GM12878 (cell line): Measurements from ENCODE around the gene KRTAP5-3.

Experiments used
- CTCF ChIP-seq, 3 experiments: IDR thresholded peaks in 2 of 3; conservative IDR thresholded peaks in 1 of 3; 2 replicates each; pipeline ENCODE4 v1.5.1; 2011; ENCODE audit warnings: low read depth in 3 of 3, low read length in 3 of 3, mild to moderate bottlenecking in 3 of 3, control low read depth in 2 of 3, moderate library complexity in 2 of 3, inconsistent platforms in 1 of 3, mixed read lengths in 1 of 3; ENCODE audit not compliant: control insufficient read depth in 2 of 3, insufficient read depth in 1 of 3; ENCODE audit errors: extremely low read depth in 1 of 3
- RELA ChIP-seq: fragments of 450-650 bp; IDR thresholded peaks from 2 replicates; pipeline ENCODE4 v1.8.0; 2014; ENCODE audit warnings: borderline replicate concordance; ENCODE audit not compliant: partially characterized antibody
- SRF ChIP-seq, 2 experiments: IDR thresholded peaks; 2 replicates each; pipeline ENCODE4 v1.6.1; 2011; ENCODE audit warnings: low read depth in 2 of 2, low read length in 2 of 2, mild to moderate bottlenecking in 1 of 2, moderate library complexity in 1 of 2
- SUZ12 ChIP-seq: fragments of 200-600 bp; sonication (generic); IDR thresholded peaks from one replicate; pipeline ENCODE4 v1.6.1; 2018; ENCODE audit warnings: antibody characterized with exemption, mild to moderate bottlenecking; ENCODE audit not compliant: unreplicated experiment
- TAF1 ChIP-seq: IDR thresholded peaks from 2 replicates; pipeline ENCODE4 v1.6.1; 2011; ENCODE audit warnings: mild to moderate bottlenecking, low read depth, low read length, borderline replicate concordance

- TF ChIP-seq SRF (IDR thresholded peaks at IDR 0.05; ENCODE audit: low read depth in 2 of 2, low read length in 2 of 2): no peak
- TF ChIP-seq CTCF (IDR thresholded peaks at IDR 0.05 in 2 of 3, conservative IDR thresholded peaks at IDR 0.05 in 1 of 3; ENCODE audit: control insufficient read depth in 2 of 3, extremely low read depth in 1 of 3, insufficient read depth in 1 of 3, low read depth in 3 of 3, low read length in 3 of 3): no peak
- no peak for TF ChIP-seq TAF1
- TF ChIP-seq RELA: no peak
- TF ChIP-seq SUZ12: no peak
Observed at GRCh38 chr11:1561955-1562354, 46.3 kb downstream of the KRTAP5-3 start.
